Neural crest cell (in vitro differentiated cells): ENCODE data around the gene IKBKG. TPM values are rescaled to one million over a fixed set of nuclear protein-coding genes. Genes with fewer than 3 reads are reported as not detected.

Source experiments
- DNase-seq: peaks from one replicate; pipeline ENCODE4 v3.0.0; 2021; ENCODE audit warnings: low read depth, mixed read lengths, low spot score
- H3K27ac Mint-ChIP-seq: one replicate; pipeline ENCODE4 v1.8.0; 2021; ENCODE audit warnings: mild to moderate bottlenecking, mixed read lengths; ENCODE audit not compliant: unreplicated experiment
- H3K27me3 Mint-ChIP-seq: 2 replicates; pipeline ENCODE4 v1.8.0; 2021; ENCODE audit warnings: low read depth, mild to moderate bottlenecking, mixed read lengths
- H3K36me3 Mint-ChIP-seq: 2 replicates; pipeline ENCODE4 v1.8.0; 2021; ENCODE audit warnings: low read depth, mild to moderate bottlenecking, mixed read lengths
- H3K4me1 Mint-ChIP-seq: 2 replicates; pipeline ENCODE4 v1.8.0; 2021; ENCODE audit warnings: mixed read lengths
- H3K4me3 Mint-ChIP-seq: one replicate; pipeline ENCODE4 v1.8.0; 2021; ENCODE audit warnings: mild to moderate bottlenecking, mixed read lengths
- H3K9me3 Mint-ChIP-seq: 2 replicates; pipeline ENCODE4 v1.8.0; 2021; ENCODE audit warnings: mixed read lengths
- total RNA-seq: library from RNA; stranded (reverse); gene quantifications from 2 replicates; pipeline ENCODE4 v1.2.1, GENCODE V29; 2021
- TF ChIP-seq, protein P1 (sequence below): fragments of 200-600 bp; sonication (generic); conservative IDR thresholded peaks from 2 replicates; pipeline ENCODE4 v1.5.0; 2021; ENCODE audit warnings: antibody characterized with exemption, mild to moderate bottlenecking

The IKBKG gene
- total RNA-seq, 1 donor from 2014 or later: 21.3 TPM

- Mint-ChIP-seq H3K4me3 (no peak overlapping the region), H3K4me1 (peaks cover 28% of the 10 kb centered on the region), H3K9me3 (peaks cover 5% of the 10 kb centered on the region), H3K36me3 (peaks cover 19% of the 10 kb centered on the region), H3K27ac (no peak overlapping the region), H3K27me3 (no peaks in the 10 kb centered on the region)
- no peak for DNase-seq
- TF ChIP-seq, protein P1, sequence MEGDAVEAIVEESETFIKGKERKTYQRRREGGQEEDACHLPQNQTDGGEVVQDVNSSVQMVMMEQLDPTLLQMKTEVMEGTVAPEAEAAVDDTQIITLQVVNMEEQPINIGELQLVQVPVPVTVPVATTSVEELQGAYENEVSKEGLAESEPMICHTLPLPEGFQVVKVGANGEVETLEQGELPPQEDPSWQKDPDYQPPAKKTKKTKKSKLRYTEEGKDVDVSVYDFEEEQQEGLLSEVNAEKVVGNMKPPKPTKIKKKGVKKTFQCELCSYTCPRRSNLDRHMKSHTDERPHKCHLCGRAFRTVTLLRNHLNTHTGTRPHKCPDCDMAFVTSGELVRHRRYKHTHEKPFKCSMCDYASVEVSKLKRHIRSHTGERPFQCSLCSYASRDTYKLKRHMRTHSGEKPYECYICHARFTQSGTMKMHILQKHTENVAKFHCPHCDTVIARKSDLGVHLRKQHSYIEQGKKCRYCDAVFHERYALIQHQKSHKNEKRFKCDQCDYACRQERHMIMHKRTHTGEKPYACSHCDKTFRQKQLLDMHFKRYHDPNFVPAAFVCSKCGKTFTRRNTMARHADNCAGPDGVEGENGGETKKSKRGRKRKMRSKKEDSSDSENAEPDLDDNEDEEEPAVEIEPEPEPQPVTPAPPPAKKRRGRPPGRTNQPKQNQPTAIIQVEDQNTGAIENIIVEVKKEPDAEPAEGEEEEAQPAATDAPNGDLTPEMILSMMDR: no peak
Observed at GRCh38 chrX:154512879-154513553, 34.4 kb upstream of the IKBKG start.

- TF ChIP-seq, protein P1: no peak
- Mint-ChIP-seq H3K4me1 (peaks cover 30% of the 10 kb centered on the region), H3K27me3 (no peaks in the 10 kb centered on the region), H3K4me3 (peak overlapping the region; percentile 72), H3K27ac (no peak overlapping the region), H3K9me3 (peaks cover 3% of the 10 kb centered on the region), H3K36me3 (peaks cover 15% of the 10 kb centered on the region)
- DNase-seq: no peak
Observed at GRCh38 chrX:154513716-154514115, 33.7 kb upstream of the IKBKG start.

- peak overlapping the region; percentile 19 for H3K27ac Mint-ChIP-seq
- peak overlapping the region; percentile 76 for H3K4me3 Mint-ChIP-seq
- no peaks in the 10 kb centered on the region for H3K9me3 Mint-ChIP-seq
- peaks cover 5% of the 10 kb centered on the region for H3K36me3 Mint-ChIP-seq
- no peaks in the 10 kb centered on the region for H3K27me3 Mint-ChIP-seq
- DNase-seq: no peak
- peaks cover 30% of the 10 kb centered on the region for H3K4me1 Mint-ChIP-seq
- TF ChIP-seq, protein P1: no peak
Observed at GRCh38 chrX:154515090-154515965, 32.1 kb upstream of the IKBKG start.

- peak; percentile 84 for DNase-seq
- H3K36me3 Mint-ChIP-seq: peaks cover 5% of the 10 kb centered on the region
- TF ChIP-seq, protein P1: no peak
- no peaks in the 10 kb centered on the region for H3K9me3 Mint-ChIP-seq
- peaks cover 30% of the 10 kb centered on the region for H3K4me1 Mint-ChIP-seq
- no peaks in the 10 kb centered on the region for H3K27me3 Mint-ChIP-seq
- peak within 1 kb of the TSS; percentile 91 for H3K27ac Mint-ChIP-seq
- peak within 1 kb of the TSS; percentile 87 for H3K4me3 Mint-ChIP-seq
Observed at GRCh38 chrX:154515966-154516655, 31.3 kb upstream of the IKBKG start, which contains the start of gene FAM3A. Gene FAM3A (minus strand): TSS chrX:154516232. CDS start chrX:154515772, 460 bp downstream.

DNA sequence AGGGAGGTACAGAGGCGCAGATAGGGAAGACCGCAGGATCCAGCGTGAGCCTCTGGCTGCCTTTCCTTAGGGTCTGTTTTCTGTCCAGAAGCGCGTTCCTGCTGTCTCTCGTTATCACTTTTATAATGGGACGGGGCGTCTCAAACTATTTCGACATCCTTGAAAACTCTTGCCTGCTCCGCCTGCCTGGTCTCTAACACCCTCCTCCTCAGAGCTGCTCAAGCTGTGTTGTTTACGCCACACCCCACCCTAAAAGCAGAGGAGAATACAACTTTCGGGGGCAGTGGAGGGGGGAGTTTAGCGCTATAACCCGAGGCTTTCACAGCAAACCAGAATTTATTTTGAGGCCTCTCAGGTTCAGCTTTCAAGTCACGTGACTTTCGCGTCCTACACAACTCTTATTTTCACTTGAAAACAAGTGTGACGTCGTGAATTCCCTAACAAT lies 30.7 kb upstream of the IKBKG start:
- DNase-seq: no peak
- peak overlapping the region; percentile 91 for H3K27ac Mint-ChIP-seq
- no peaks in the 10 kb centered on the region for H3K9me3 Mint-ChIP-seq
- H3K4me1 Mint-ChIP-seq: peaks cover 30% of the 10 kb centered on the region
- TF ChIP-seq, protein P1: no peak
- peak overlapping the region; percentile 87 for H3K4me3 Mint-ChIP-seq
- peaks cover 5% of the 10 kb centered on the region for H3K36me3 Mint-ChIP-seq
- H3K27me3 Mint-ChIP-seq: no peaks in the 10 kb centered on the region
